Parathyroid adenoma (tissue), 2 donors: ENCODE data around the gene KANSL1.

Experiments
- H2AFZ ChIP-seq: fragments of 300-600 bp; sonication (generic); one replicate; pipeline ENCODE4 v1.7.0; 2017; ENCODE audit warnings: antibody characterized with exemption, mild to moderate bottlenecking
- H3K27ac ChIP-seq: fragments of 300-600 bp; sonication (generic); one replicate; pipeline ENCODE4 v1.7.0; 2017
- H3K27me3 ChIP-seq: fragments of 300-600 bp; sonication (generic); one replicate; pipeline ENCODE4 v1.7.0; 2017; ENCODE audit warnings: low read length; ENCODE audit not compliant: control insufficient read depth, insufficient read depth
- H3K36me3 ChIP-seq: fragments of 300-600 bp; sonication (generic); one replicate; pipeline ENCODE4 v1.7.0; 2017; ENCODE audit warnings: low read length; ENCODE audit not compliant: control insufficient read depth, insufficient read depth
- H3K4me1 ChIP-seq: fragments of 300-600 bp; sonication (generic); one replicate; pipeline ENCODE4 v1.7.0; 2017; ENCODE audit warnings: control low read depth
- H3K4me2 ChIP-seq: fragments of 300-600 bp; sonication (generic); one replicate; pipeline ENCODE4 v1.7.0; 2017; ENCODE audit warnings: low read length
- H3K4me3 ChIP-seq: fragments of 300-600 bp; sonication (generic); one replicate; pipeline ENCODE4 v1.7.0; 2017; ENCODE audit warnings: low read depth, low read length
- H3K79me2 ChIP-seq: fragments of 300-600 bp; sonication (generic); one replicate; pipeline ENCODE4 v1.7.0; 2017; ENCODE audit warnings: control low read depth
- H3K9ac ChIP-seq: fragments of 300-600 bp; sonication (generic); one replicate; pipeline ENCODE4 v1.7.0; 2017; ENCODE audit warnings: mild to moderate bottlenecking
- H3K9me3 ChIP-seq: fragments of 300-600 bp; sonication (generic); one replicate; pipeline ENCODE4 v1.7.0; 2017; ENCODE audit warnings: low read length; ENCODE audit not compliant: control insufficient read depth
- CTCF ChIP-seq: fragments of 300-600 bp; sonication (generic); IDR thresholded peaks from one replicate; pipeline ENCODE4 v1.7.0; 2017; ENCODE audit warnings: antibody characterized with exemption, mild to moderate bottlenecking
- donor health status: primary hyperparathyroidism.

KANSL1 gene

GRCh38 chr17:46056800-46057304 is 136.4 kb downstream of the KANSL1 start:
- H2AFZ ChIP-seq: no peak overlapping the region
- no peaks in the 10 kb centered on the region for H3K36me3 ChIP-seq
- H3K79me2 ChIP-seq: peaks cover 16% of the 10 kb centered on the region
- H3K4me3 ChIP-seq: no peak overlapping the region
- peaks cover 5% of the 10 kb centered on the region for H3K4me1 ChIP-seq
- H3K9me3 ChIP-seq: no peaks in the 10 kb centered on the region
- no peak overlapping the region for H3K4me2 ChIP-seq
- TF ChIP-seq CTCF: no peak
- H3K27ac ChIP-seq: no peak overlapping the region
- H3K27me3 ChIP-seq: no peaks in the 10 kb centered on the region
- H3K9ac ChIP-seq: no peak overlapping the region

GRCh38 chr17:46053911-46054534 is 139.2 kb downstream of the KANSL1 start:
- Histone ChIP-seq H3K36me3 (no peaks in the 10 kb centered on the region), H3K9ac (no peak overlapping the region), H3K9me3 (no peaks in the 10 kb centered on the region), H3K4me2 (no peak overlapping the region), H3K4me3 (no peak overlapping the region), H3K27ac (no peak overlapping the region), H3K79me2 (peaks cover 14% of the 10 kb centered on the region), H3K4me1 (peaks cover 4% of the 10 kb centered on the region), H2AFZ (no peak overlapping the region), H3K27me3 (no peaks in the 10 kb centered on the region)
- no peak for TF ChIP-seq CTCF

GRCh38 chr17:46049656-46050055 is 143.6 kb downstream of the KANSL1 start:
- H3K4me3 ChIP-seq: no peak overlapping the region
- H3K36me3 ChIP-seq: no peaks in the 10 kb centered on the region

GRCh38 chr17:46047856-46048255 is 145.4 kb downstream of the KANSL1 start:
- Histone ChIP-seq H3K9ac (no peak overlapping the region), H3K36me3 (no peaks in the 10 kb centered on the region), H3K27ac (no peak overlapping the region), H3K4me1 (peaks cover 11% of the 10 kb centered on the region), H2AFZ (no peak overlapping the region), H3K79me2 (peaks cover 6% of the 10 kb centered on the region), H3K4me2 (no peak overlapping the region), H3K27me3 (no peaks in the 10 kb centered on the region), H3K4me3 (no peak overlapping the region), H3K9me3 (no peaks in the 10 kb centered on the region)
- TF ChIP-seq CTCF: no peak

More at GRCh38 chr17:46049656-46050055, 143.6 kb downstream of the KANSL1 start:
- no peak overlapping the region for H2AFZ ChIP-seq
- peaks cover 3% of the 10 kb centered on the region for H3K4me1 ChIP-seq
- no peaks in the 10 kb centered on the region for H3K9me3 ChIP-seq
- H3K9ac ChIP-seq: no peak overlapping the region
- no peak for TF ChIP-seq CTCF
- no peaks in the 10 kb centered on the region for H3K27me3 ChIP-seq
- H3K79me2 ChIP-seq: peaks cover 9% of the 10 kb centered on the region
- H3K27ac ChIP-seq: no peak overlapping the region
- H3K4me2 ChIP-seq: no peak overlapping the region

- Histone ChIP-seq H3K4me3 (no peak overlapping the region), H3K9ac (no peak overlapping the region), H3K9me3 (no peaks in the 10 kb centered on the region), H3K79me2 (peaks cover 6% of the 10 kb centered on the region), H3K27ac (no peak overlapping the region), H3K4me1 (peaks cover 11% of the 10 kb centered on the region), H2AFZ (no peak overlapping the region), H3K36me3 (no peaks in the 10 kb centered on the region), H3K4me2 (no peak overlapping the region), H3K27me3 (no peaks in the 10 kb centered on the region)
- no peak for TF ChIP-seq CTCF
These were observed 145.8 kb downstream of the KANSL1 start for GRCh38 chr17:46047398-46047797.
